ENCODE measurements around the gene OPA3.
"Not testable (repeated sequence)": the region's sequence is repeated elsewhere in the genome, so short reads cannot be mapped to it uniquely, and the experiment has no call there.

OPA3 gene

DNA sequence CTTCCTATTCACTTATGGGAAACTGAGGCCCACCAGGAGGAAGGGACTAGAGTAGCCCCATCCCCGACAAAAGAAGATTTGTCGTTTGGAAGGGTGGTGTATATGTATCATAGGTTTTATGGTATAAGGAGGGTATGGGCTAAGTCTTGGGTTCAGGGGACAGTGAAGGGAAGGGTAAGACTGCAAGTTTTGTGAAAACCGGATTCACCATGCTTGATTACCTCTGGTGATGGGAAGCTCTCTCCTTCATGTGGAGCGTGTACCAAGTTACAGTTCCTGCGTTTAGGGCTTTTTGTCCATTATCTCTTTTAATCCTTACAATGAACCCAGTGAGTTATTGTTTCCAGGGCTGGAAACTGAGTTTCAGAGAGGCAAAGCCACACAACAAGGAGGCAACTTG, 73.5 kb downstream of the OPA3 start:
- TF ChIP-seq CTCF (IDR thresholded peaks at IDR 0.05) = no peak
- H3K36me3 Mint-ChIP-seq (ENCODE audit: low read depth) = peaks cover 4% of the 10 kb centered on the region
- H3K27ac Mint-ChIP-seq = no peak overlapping the region

GRCh38 chr19:45510352-45510751, 74.2 kb downstream of the OPA3 start:
- DNase-seq; H3K9me3 Mint-ChIP-seq; H3K36me3 Mint-ChIP-seq (ENCODE audit: low read depth); H3K27ac Mint-ChIP-seq; H3K27me3 Mint-ChIP-seq (ENCODE audit: low read depth, poor library complexity): not testable (repeated sequence)
- H3K4me3 Mint-ChIP-seq = peak overlapping the region; percentile 90
- peaks cover 24% of the 10 kb centered on the region for H3K4me1 Mint-ChIP-seq

More for the DNA sequence above, 73.5 kb downstream of the OPA3 start:
- no peak for DNase-seq
- Mint-ChIP-seq H3K4me3 (no peak overlapping the region), H3K4me1 (peaks cover 24% of the 10 kb centered on the region), H3K27me3 (ENCODE audit: low read depth, poor library complexity) (no peaks in the 10 kb centered on the region), H3K9me3 (no peaks in the 10 kb centered on the region)

- Mint-ChIP-seq H3K4me3 (peak overlapping the region; percentile 90), H3K9me3 (no peaks in the 10 kb centered on the region), H3K27me3 (ENCODE audit: low read depth, poor library complexity) (peaks cover 3% of the 10 kb centered on the region), H3K36me3 (ENCODE audit: low read depth) (peaks cover 4% of the 10 kb centered on the region), H3K4me1 (peaks cover 24% of the 10 kb centered on the region), H3K27ac (peak overlapping the region; percentile 67)
- TF ChIP-seq CTCF (IDR thresholded peaks at IDR 0.05) = no peak
- no peak for DNase-seq
Observed at GRCh38 chr19:45509692-45510015, 74.9 kb downstream of the OPA3 start.

GRCh38 chr19:45508861-45509691, 75.5 kb downstream of the OPA3 start:
- Mint-ChIP-seq H3K9me3 (no peaks in the 10 kb centered on the region), H3K36me3 (ENCODE audit: low read depth) (peaks cover 4% of the 10 kb centered on the region), H3K4me1 (peaks cover 23% of the 10 kb centered on the region), H3K4me3 (peak overlapping the region; percentile 90), H3K27me3 (ENCODE audit: low read depth, poor library complexity) (peaks cover 3% of the 10 kb centered on the region), H3K27ac (peak overlapping the region; percentile 72)
- peak; percentile 66 for DNase-seq
- TF ChIP-seq CTCF (IDR thresholded peaks at IDR 0.05) = no peak

GRCh38 chr19:45508417-45508860, 76.2 kb downstream of the OPA3 start:
- H3K9me3 Mint-ChIP-seq = no peaks in the 10 kb centered on the region
- peak; percentile 62 for DNase-seq

DNA sequence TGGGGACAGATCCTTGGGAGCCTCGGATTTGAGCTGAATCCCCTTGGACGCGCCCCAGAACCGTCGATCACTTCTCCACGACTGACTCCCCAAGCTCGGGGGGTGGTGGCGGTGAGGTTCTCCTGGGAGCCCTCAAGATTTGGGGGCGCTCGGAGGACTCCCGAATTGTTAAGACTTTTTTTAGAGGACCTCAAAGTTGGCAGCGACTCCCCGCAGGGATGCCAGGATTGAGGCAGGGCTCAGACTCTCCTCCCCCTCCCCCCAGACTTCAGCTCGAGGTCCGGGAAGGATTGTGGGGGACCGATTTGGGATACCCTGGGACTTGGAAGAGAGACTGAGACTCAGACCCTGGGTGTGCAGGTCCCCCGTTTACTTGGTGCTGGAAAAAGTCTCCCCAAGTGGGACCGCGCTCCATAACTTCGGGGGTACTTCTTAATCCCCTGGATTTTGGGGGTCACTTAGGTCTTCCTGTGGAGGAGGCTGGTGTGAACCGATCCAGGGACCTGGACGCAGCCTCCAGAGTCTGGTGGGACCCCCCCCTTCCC, 76.7 kb downstream of the OPA3 start:
- Mint-ChIP-seq H3K9me3 (no peaks in the 10 kb centered on the region), H3K36me3 (ENCODE audit: low read depth) (peaks cover 4% of the 10 kb centered on the region), H3K4me1 (peaks cover 24% of the 10 kb centered on the region), H3K27ac (no peak overlapping the region), H3K27me3 (ENCODE audit: low read depth, poor library complexity) (peaks cover 3% of the 10 kb centered on the region), H3K4me3 (peak overlapping the region; percentile 90)
- DNase-seq = no peak
- no peak for TF ChIP-seq CTCF (IDR thresholded peaks at IDR 0.05)

More at GRCh38 chr19:45508417-45508860, 76.2 kb downstream of the OPA3 start:
- Mint-ChIP-seq H3K4me3 (peak overlapping the region; percentile 90), H3K36me3 (ENCODE audit: low read depth) (peaks cover 4% of the 10 kb centered on the region), H3K27me3 (ENCODE audit: low read depth, poor library complexity) (peaks cover 3% of the 10 kb centered on the region), H3K4me1 (peaks cover 22% of the 10 kb centered on the region), H3K27ac (no peak overlapping the region)
- TF ChIP-seq CTCF (IDR thresholded peaks at IDR 0.05) = no peak
